Measurements from ENCODE around the gene MCF2L. TPM values are rescaled to one million over a fixed set of nuclear protein-coding genes. Genes with fewer than 3 reads are reported as not detected.
"Not testable (repeated sequence)": the region's sequence is repeated elsewhere in the genome, so short reads cannot be mapped to it uniquely, and the experiment has no call there.

Gene MCF2L
- polyA plus RNA-seq, 1 donor (not counting 4 experiments of a cell fraction or from before 2014, with no cell fraction given): 0.14 TPM

DNA sequence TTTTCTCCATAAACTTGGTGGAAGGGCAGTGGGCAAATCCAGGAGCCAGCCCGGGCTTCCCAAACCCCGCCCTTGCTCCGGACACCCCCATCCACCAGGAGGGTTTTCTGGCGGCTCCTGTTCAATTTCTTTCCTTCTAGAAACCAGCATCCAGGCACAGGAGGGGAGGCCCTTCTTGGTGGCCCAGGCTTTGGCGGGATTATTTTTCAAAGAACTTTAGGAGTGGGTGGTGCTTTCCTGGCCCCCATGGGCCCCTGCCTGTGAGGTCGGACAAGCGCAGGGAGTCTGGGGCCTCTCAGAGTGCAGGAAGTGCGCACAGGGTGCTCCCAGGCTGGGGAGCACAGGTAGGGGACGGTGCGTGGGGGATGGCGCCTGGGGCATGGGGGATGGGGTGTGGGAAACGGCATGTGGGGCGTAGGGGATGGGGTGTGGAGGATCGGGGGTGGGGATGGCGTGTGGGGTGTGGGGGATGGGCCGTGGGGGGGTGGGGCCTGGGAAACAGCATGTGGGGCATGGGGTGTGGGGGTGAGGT lies 137.0 kb downstream of the MCF2L start:
- no peak overlapping the region for H3K9ac ChIP-seq (ENCODE audit: control insufficient read depth, extremely low read depth, insufficient read depth, low read length)
- H2AFZ ChIP-seq (ENCODE audit: control insufficient read depth, low read length): no peak overlapping the region
- FAIRE-seq (no peak), DNase-seq (ENCODE audit: low read depth, low spot score) (no peak)
- dilution Hi-C loops (cut with MboI; ENCODE audit: extremely low pct_ligation_motif_present, low sequenced_read_pairs): no loop called here
- peaks cover 27% of the 10 kb centered on the region for H3K27me3 ChIP-seq (ENCODE audit: control insufficient read depth, extremely low read depth, insufficient read depth, low read length)
- no peak overlapping the region for H3K4me3 ChIP-seq (ENCODE audit: control insufficient read depth in 2 of 3, extremely low read depth in 1 of 3, insufficient read depth in 2 of 3, low read depth in 1 of 3, low read length in 3 of 3)
- TF ChIP-seq, protein P1, sequence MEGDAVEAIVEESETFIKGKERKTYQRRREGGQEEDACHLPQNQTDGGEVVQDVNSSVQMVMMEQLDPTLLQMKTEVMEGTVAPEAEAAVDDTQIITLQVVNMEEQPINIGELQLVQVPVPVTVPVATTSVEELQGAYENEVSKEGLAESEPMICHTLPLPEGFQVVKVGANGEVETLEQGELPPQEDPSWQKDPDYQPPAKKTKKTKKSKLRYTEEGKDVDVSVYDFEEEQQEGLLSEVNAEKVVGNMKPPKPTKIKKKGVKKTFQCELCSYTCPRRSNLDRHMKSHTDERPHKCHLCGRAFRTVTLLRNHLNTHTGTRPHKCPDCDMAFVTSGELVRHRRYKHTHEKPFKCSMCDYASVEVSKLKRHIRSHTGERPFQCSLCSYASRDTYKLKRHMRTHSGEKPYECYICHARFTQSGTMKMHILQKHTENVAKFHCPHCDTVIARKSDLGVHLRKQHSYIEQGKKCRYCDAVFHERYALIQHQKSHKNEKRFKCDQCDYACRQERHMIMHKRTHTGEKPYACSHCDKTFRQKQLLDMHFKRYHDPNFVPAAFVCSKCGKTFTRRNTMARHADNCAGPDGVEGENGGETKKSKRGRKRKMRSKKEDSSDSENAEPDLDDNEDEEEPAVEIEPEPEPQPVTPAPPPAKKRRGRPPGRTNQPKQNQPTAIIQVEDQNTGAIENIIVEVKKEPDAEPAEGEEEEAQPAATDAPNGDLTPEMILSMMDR (optimal IDR thresholded peaks at IDR 0.05 in 1 of 3, IDR thresholded peaks at IDR 0.05 in 1 of 3, conservative IDR thresholded peaks at IDR 0.05 in 1 of 3; ENCODE audit: extremely low read depth in 1 of 3, insufficient read depth in 2 of 3, low read length in 3 of 3): no peak
- TF ChIP-seq EZH2 (IDR thresholded peaks at IDR 0.05; ENCODE audit: low read length): no peak
- H3K4me1 ChIP-seq (ENCODE audit: control insufficient read depth, extremely low read depth, insufficient read depth, low read length): no peaks in the 10 kb centered on the region
- H3K9me1 ChIP-seq (ENCODE audit: control insufficient read depth, extremely low read depth, insufficient read depth, low read length): no peaks in the 10 kb centered on the region
- no peaks in the 10 kb centered on the region for H3K36me3 ChIP-seq (ENCODE audit: control insufficient read depth in 2 of 2, extremely low read depth in 1 of 2, insufficient read depth in 2 of 2, low read length in 2 of 2)
- H3K27ac ChIP-seq (ENCODE audit: control insufficient read depth, insufficient read depth, low read length): no peak overlapping the region
- no peaks in the 10 kb centered on the region for H3K79me2 ChIP-seq (ENCODE audit: control insufficient read depth, insufficient read depth, low read length)
- no peak overlapping the region for H3K4me2 ChIP-seq (ENCODE audit: control insufficient read depth, extremely low read depth, insufficient read depth, low read depth, low read length)
- H4K20me1 ChIP-seq (ENCODE audit: control insufficient read depth, extremely low read depth, insufficient read depth, low read length): no peaks in the 10 kb centered on the region
- H3K9me3 ChIP-seq (ENCODE audit: control insufficient read depth, low read depth, low read length): no peaks in the 10 kb centered on the region

- no peaks in the 10 kb centered on the region for H3K4me1 ChIP-seq (ENCODE audit: control insufficient read depth, extremely low read depth, insufficient read depth, low read length)
- H3K9me1 ChIP-seq (ENCODE audit: control insufficient read depth, extremely low read depth, insufficient read depth, low read length): no peaks in the 10 kb centered on the region
- no peak overlapping the region for H3K9ac ChIP-seq (ENCODE audit: control insufficient read depth, extremely low read depth, insufficient read depth, low read length)
- FAIRE-seq (no peak), DNase-seq (ENCODE audit: low read depth, low spot score) (no peak)
- no peak overlapping the region for H2AFZ ChIP-seq (ENCODE audit: control insufficient read depth, low read length)
- H3K4me2 ChIP-seq (ENCODE audit: control insufficient read depth, extremely low read depth, insufficient read depth, low read depth, low read length): no peak overlapping the region
- no peaks in the 10 kb centered on the region for H3K9me3 ChIP-seq (ENCODE audit: control insufficient read depth, low read depth, low read length)
- no peaks in the 10 kb centered on the region for H4K20me1 ChIP-seq (ENCODE audit: control insufficient read depth, extremely low read depth, insufficient read depth, low read length)
- no peak overlapping the region for H3K27ac ChIP-seq (ENCODE audit: control insufficient read depth, insufficient read depth, low read length)
- no peak overlapping the region for H3K4me3 ChIP-seq (ENCODE audit: control insufficient read depth in 2 of 3, extremely low read depth in 1 of 3, insufficient read depth in 2 of 3, low read depth in 1 of 3, low read length in 3 of 3)
- peaks cover 30% of the 10 kb centered on the region for H3K27me3 ChIP-seq (ENCODE audit: control insufficient read depth, extremely low read depth, insufficient read depth, low read length)
- H3K79me2 ChIP-seq (ENCODE audit: control insufficient read depth, insufficient read depth, low read length): no peaks in the 10 kb centered on the region
- dilution Hi-C loops (cut with MboI; ENCODE audit: extremely low pct_ligation_motif_present, low sequenced_read_pairs): no loop called here
- TF ChIP-seq EZH2 (IDR thresholded peaks at IDR 0.05; ENCODE audit: low read length): no peak
- TF ChIP-seq, protein P1 (optimal IDR thresholded peaks at IDR 0.05 in 1 of 3, IDR thresholded peaks at IDR 0.05 in 1 of 3, conservative IDR thresholded peaks at IDR 0.05 in 1 of 3; ENCODE audit: extremely low read depth in 1 of 3, insufficient read depth in 2 of 3, low read length in 3 of 3): no peak
- no peaks in the 10 kb centered on the region for H3K36me3 ChIP-seq (ENCODE audit: control insufficient read depth in 2 of 2, extremely low read depth in 1 of 2, insufficient read depth in 2 of 2, low read length in 2 of 2)
Measured at GRCh38 chr13:113106711-113107351, 137.8 kb downstream of the MCF2L start.

- H3K4me3 ChIP-seq (ENCODE audit: control insufficient read depth in 2 of 3, extremely low read depth in 1 of 3, insufficient read depth in 2 of 3, low read depth in 1 of 3, low read length in 3 of 3); H3K36me3 ChIP-seq (ENCODE audit: control insufficient read depth in 2 of 2, extremely low read depth in 1 of 2, insufficient read depth in 2 of 2, low read length in 2 of 2); H3K27ac ChIP-seq (ENCODE audit: control insufficient read depth, insufficient read depth, low read length); H3K9ac ChIP-seq (ENCODE audit: control insufficient read depth, extremely low read depth, insufficient read depth, low read length); H4K20me1 ChIP-seq (ENCODE audit: control insufficient read depth, extremely low read depth, insufficient read depth, low read length); H3K4me2 ChIP-seq (ENCODE audit: control insufficient read depth, extremely low read depth, insufficient read depth, low read depth, low read length); H3K4me1 ChIP-seq (ENCODE audit: control insufficient read depth, extremely low read depth, insufficient read depth, low read length); dilution Hi-C loops (cut with MboI; ENCODE audit: extremely low pct_ligation_motif_present, low sequenced_read_pairs); DNase-seq (ENCODE audit: low read depth, low spot score); H3K79me2 ChIP-seq (ENCODE audit: control insufficient read depth, insufficient read depth, low read length); FAIRE-seq; H3K9me1 ChIP-seq (ENCODE audit: control insufficient read depth, extremely low read depth, insufficient read depth, low read length); H2AFZ ChIP-seq (ENCODE audit: control insufficient read depth, low read length); H3K9me3 ChIP-seq (ENCODE audit: control insufficient read depth, low read depth, low read length): not testable (repeated sequence)
- H3K27me3 ChIP-seq (ENCODE audit: control insufficient read depth, extremely low read depth, insufficient read depth, low read length): peaks cover 37% of the 10 kb centered on the region
Measured at GRCh38 chr13:113108521-113108920, 139.5 kb downstream of the MCF2L start.

Measured in keratinocyte (primary cell).